ENCODE measurements around the gene GOLGA8A.
"Not testable (repeated sequence)": the region's sequence is repeated elsewhere in the genome, so short reads cannot be mapped to it uniquely, and the experiment has no call there.

GOLGA8A gene

GRCh38 chr15:34409511-34409910, 28.1 kb downstream of the GOLGA8A start:
- DNase-seq (ENCODE audit: low read depth): not testable (repeated sequence)

GRCh38 chr15:34408973-34409372, 28.6 kb downstream of the GOLGA8A start:
- not testable (repeated sequence) for DNase-seq (ENCODE audit: low read depth)

- not testable (repeated sequence) for DNase-seq (ENCODE audit: low read depth)
These were observed 33.7 kb downstream of the GOLGA8A start for GRCh38 chr15:34403899-34404298.

GRCh38 chr15:34403160-34403598, 34.4 kb downstream of the GOLGA8A start:
- not testable (repeated sequence) for DNase-seq (ENCODE audit: low read depth)

GRCh38 chr15:34397637-34398259, 39.9 kb downstream of the GOLGA8A start:
- not testable (repeated sequence) for DNase-seq (ENCODE audit: low read depth)

- not testable (repeated sequence) for DNase-seq (ENCODE audit: low read depth)
These were observed 44.6 kb downstream of the GOLGA8A start for GRCh38 chr15:34392981-34393380.

- DNase-seq (ENCODE audit: low read depth): not testable (repeated sequence)
These were observed 48.0 kb downstream of the GOLGA8A start for GRCh38 chr15:34389594-34390086.

Data from amniotic epithelial cell (primary cell).